GM12891 (cell line): ENCODE measurements around the gene OSBPL1A.
"Not testable (repeated sequence)": the region's sequence is repeated elsewhere in the genome, so short reads cannot be mapped to it uniquely, and the experiment has no call there.

Experiments used
- DNase-seq: peaks from one replicate; pipeline ENCODE4 v3.0.0; 2011; ENCODE audit warnings: low spot score; ENCODE audit not compliant: insufficient read length
- FAIRE-seq: peaks from 2 replicates; lab custom pipeline; 2011; peaks lifted over from hg19 to GRCh38; lab: Jason Lieb, UNC
- PAX5 ChIP-seq: IDR thresholded peaks from 2 replicates; pipeline ENCODE4 v1.6.1; 2011; ENCODE audit warnings: low read length, moderate library complexity, mild to moderate bottlenecking; ENCODE audit not compliant: insufficient read depth, severe bottlenecking
- POLR2A ChIP-seq: IDR thresholded peaks from 2 replicates; pipeline ENCODE4 v1.6.1; 2011; ENCODE audit warnings: low read depth, low read length, control low read depth
- POLR2AphosphoS5 ChIP-seq: IDR thresholded peaks from 2 replicates; pipeline ENCODE4 v1.6.1; 2011; ENCODE audit warnings: low read depth, low read length, control low read depth
- POU2F2 ChIP-seq: IDR thresholded peaks from 2 replicates; pipeline ENCODE4 v1.6.1; 2011; ENCODE audit warnings: low read depth, mild to moderate bottlenecking, control low read depth, low read length, moderate library complexity
- SPI1 ChIP-seq: IDR thresholded peaks from 2 replicates; pipeline ENCODE4 v1.6.1; 2011; ENCODE audit warnings: low read depth, low read length, control low read depth
- TAF1 ChIP-seq: IDR thresholded peaks from 2 replicates; pipeline ENCODE4 v1.6.1; 2011; ENCODE audit warnings: low read depth, low read length, control low read depth

OSBPL1A gene

DNA sequence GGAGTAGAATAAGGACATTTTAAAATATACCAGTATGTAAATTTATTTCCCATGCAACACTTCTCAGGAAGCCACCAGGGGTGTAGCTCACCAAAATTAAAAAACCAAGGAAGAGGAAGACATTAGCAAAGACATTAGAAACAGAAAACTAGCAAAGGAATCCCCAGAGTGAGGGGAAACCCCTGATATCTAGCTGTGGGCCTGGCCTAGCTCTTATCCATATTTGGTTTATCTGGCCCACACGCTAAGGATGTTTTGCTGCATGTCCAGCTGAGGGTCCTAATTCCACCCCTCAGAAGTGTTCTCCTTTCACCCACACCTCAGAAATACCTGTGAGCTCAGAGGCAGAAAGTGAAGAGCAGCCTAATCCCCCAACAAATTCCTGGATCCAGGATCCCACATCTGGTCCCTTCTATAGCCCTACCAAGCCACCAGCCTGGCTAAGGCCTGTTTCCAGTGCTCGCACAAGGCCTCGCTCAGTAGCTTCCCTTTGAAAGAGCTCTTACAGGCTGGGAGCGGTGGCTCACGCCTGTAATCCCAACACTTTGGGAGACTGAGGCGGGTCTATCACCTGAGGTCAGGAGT is 17.4 kb downstream of the OSBPL1A start:
- FAIRE-seq (no peak), DNase-seq (no peak)
- TF ChIP-seq PAX5 (no peak), POLR2AphosphoS5 (no peak), POLR2A (no peak), POU2F2 (no peak), SPI1 (no peak)

DNA sequence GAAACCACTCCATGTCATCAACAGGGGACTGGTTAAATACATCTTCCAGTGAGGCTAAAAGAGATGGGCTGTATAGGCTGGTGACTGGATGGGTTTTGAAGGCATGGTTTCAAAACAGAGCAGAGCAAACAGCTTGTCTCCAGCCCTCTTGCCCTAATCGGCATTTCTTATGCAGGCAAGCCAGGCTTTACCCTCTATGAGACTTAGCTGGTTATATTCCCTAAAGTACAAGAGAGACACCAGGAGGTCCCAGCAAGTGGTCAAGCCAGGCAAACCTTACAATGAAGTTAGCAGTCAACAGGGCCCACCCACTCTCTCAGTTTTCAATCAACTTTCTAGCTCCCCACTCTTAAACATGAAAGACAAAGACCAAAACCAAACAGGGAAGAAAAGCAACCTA is 19.0 kb downstream of the OSBPL1A start:
- FAIRE-seq (no peak), DNase-seq (no peak)
- TF ChIP-seq PAX5 (no peak), POLR2AphosphoS5 (no peak), POU2F2 (no peak), TAF1 (no peak), SPI1 (no peak), POLR2A (no peak)

DNA sequence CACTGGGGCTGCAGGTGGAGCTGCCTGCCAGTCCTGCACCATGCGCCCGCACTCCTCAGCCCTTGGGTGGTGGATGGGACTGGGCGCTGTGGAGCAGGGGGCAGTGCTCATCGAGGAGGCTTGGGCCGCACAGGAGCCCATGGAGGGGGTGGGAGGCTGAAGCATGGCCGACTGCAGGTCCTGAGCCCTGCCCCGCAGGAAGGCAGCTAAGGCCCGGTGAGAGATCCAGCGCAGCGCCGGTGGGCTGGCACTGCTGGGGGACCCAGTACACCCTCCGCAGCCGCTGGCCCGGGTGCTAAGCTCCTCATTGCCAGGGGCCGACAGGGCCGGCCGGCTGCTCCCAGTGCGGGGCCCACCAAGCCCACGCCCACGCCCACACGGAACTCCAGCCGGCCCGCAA is 21.1 kb downstream of the OSBPL1A start:
- DNase-seq, FAIRE-seq: not testable (repeated sequence)

DNA sequence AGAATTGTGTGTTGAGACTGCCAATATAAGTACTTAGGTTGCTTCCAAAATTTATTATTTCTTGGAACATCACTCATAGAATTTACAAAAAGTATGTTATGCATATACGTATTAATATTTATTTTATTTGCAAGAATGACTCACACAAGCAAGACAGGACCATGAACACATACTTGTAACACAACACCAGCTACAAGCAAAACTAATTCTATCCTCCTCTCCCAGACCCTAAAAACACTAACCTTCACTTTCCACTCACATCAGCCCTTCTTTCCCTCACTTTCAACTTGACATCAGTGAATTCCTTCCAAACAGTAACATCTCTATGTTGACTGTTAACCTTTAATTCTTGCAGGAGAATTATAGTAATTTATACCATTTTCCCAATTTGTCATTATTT is 24.3 kb downstream of the OSBPL1A start:
- DNase-seq (no peak), FAIRE-seq (no peak)
- TF ChIP-seq PAX5 (no peak), POLR2A (no peak), POU2F2 (no peak), TAF1 (no peak), POLR2AphosphoS5 (no peak), SPI1 (no peak)

DNA sequence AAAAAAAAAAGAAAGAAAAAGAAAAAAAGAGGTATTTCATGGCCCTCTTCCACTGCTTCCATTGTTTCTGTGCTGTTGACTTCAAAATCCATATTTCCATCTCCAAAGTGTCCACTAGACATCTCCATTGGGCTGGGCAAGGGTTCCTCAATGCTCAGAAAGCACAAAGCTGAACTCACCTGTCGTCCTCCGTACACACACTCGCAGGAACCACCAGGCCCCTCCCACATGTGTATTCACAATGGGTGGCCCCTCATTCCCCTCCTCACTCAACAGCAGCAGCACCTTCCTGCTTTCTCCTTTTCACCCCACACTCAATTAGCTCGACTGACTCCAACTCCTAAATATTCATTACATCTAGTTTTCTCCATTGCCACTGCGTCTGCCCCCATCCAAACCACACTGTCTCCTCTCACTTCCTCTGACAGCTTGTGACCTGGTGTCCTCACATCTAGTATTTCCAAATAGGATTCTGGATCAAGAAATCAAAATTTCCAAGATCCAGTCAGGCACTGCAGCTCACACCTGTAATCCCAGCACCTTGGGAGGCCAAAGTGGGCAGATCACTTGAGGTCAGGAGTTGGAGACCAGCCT is 25.2 kb downstream of the OSBPL1A start:
- no peak for DNase-seq
- TF ChIP-seq PAX5 (no peak), POU2F2 (no peak), TAF1 (no peak), POLR2A (no peak), POLR2AphosphoS5 (no peak)
- no peak for FAIRE-seq

DNA sequence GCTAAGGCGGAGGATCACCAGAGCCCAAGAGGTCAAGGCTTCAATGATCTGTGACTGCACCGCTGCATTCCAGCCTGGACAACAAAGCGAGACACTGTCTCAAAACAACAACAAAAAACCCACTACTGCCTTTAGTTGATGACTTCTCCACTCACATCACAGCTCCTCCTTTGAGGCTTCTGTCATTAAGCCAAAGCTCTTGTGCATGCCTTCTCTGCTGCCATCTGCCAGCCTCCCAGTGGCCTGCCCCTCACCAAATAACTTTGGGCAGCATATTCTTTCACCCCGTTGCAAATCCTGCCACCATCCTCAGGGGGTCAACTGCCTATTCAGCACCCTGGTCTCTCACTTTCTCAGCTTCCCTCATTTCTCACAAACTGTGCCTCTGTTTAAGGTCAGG is 27.5 kb downstream of the OSBPL1A start:
- TF ChIP-seq PAX5 (no peak), TAF1 (no peak), POLR2A (no peak), SPI1 (no peak), POU2F2 (no peak), POLR2AphosphoS5 (no peak)
- no peak for FAIRE-seq
- DNase-seq, result no peak

DNA sequence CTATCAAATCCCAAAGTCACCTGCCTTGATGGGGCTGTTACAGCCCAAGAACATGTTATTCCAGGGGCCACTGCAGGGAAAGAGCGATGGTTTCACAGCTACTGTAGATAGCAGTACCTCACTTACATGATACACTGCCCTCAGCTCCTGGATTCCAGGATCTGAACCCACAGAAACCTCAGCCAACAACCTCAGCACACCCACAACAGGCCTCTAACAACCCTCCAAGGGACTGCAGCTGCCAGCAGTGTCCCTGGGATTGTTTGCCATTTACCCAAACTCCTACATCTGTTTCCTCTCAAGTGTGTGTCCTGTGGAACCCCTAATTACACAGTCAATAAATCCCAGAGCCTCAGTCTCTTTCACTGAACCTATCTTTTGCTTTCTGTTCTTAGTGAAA is 28.2 kb downstream of the OSBPL1A start:
- FAIRE-seq, result no peak
- no peak for TF ChIP-seq POLR2A
- TF ChIP-seq POU2F2, result no peak
- no peak for TF ChIP-seq TAF1
- no peak for TF ChIP-seq PAX5
- TF ChIP-seq SPI1, result no peak
- no peak for TF ChIP-seq POLR2AphosphoS5
- DNase-seq, result no peak

DNA sequence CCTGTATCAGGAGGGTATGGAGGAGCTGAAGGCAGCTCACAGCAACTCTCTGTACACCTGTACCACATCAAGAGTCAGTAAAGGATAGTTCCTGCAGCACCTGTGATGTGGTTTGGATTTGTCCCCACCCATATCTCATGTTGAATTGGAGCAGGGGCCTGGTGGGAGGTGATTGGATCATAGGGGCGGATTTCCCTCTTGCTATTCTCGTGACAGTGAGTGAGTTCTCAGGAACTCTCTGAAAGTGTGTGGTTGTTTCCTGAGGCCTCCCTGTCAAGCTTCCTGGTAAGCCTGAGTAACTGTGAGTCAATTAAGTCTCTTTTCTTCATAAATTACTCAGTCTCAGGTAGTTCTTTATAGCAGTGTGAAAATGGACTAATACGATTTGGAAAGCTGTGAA is 28.9 kb downstream of the OSBPL1A start:
- TF ChIP-seq POU2F2, result no peak
- TF ChIP-seq TAF1, result no peak
- no peak for TF ChIP-seq SPI1
- no peak for TF ChIP-seq PAX5
- DNase-seq, result no peak
- FAIRE-seq, result no peak

DNA sequence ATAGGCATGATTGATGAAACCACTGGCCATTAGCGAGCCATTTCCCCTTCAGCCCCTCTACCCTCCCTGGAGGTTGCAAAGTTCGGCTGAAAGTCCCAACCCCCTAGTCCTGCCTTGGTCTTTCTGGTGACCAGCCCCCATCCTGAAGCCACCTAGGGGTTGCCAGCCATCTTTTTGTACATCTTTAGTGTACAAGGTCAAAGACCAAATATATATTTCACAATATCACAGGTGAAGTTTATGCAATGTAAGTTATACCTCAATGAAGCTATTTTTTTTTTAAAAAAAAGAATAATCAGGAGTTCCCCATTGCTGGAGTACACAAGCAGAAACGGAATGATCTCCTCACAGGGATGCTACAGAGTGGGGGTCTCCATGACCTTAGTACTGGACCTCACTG is 31.3 kb downstream of the OSBPL1A start:
- DNase-seq (no peak), FAIRE-seq (no peak)
- TF ChIP-seq POLR2A (no peak), POU2F2 (no peak), SPI1 (no peak), POLR2AphosphoS5 (no peak), TAF1 (no peak)

DNA sequence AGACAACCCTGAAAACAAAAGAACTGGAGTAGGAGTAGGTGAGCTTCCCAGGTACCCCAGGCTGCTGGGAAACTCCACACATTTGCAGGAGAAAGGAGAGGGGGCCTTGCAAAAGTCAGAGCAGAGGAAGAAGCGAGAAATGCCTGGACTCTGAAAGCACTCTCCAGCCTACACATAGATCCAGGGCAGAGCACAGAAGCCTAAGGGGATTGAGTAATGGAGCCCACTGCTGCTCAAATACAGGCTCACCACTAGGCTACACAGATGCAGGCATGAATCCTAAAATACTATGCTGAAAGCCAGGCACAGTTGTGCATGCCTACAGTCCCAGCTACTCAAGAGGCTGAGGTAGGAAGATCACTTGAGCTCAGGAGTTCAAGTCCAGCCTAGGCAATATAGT is 33.4 kb downstream of the OSBPL1A start:
- TF ChIP-seq PAX5, result no peak
- TF ChIP-seq POU2F2, result no peak
- no peak for TF ChIP-seq POLR2A
- TF ChIP-seq POLR2AphosphoS5, result no peak
- TF ChIP-seq TAF1, result no peak
- no peak for TF ChIP-seq SPI1
- DNase-seq, result no peak
- no peak for FAIRE-seq
